Measurements from ENCODE around the gene TUBB4A. TPM values are rescaled to one million over a fixed set of nuclear protein-coding genes. Genes with fewer than 3 reads are reported as not detected.
"Not testable (repeated sequence)": the region's sequence is repeated elsewhere in the genome, so short reads cannot be mapped to it uniquely, and the experiment has no call there.

Gene TUBB4A
- total RNA-seq, 1 donor, result 0.10 TPM

DNA sequence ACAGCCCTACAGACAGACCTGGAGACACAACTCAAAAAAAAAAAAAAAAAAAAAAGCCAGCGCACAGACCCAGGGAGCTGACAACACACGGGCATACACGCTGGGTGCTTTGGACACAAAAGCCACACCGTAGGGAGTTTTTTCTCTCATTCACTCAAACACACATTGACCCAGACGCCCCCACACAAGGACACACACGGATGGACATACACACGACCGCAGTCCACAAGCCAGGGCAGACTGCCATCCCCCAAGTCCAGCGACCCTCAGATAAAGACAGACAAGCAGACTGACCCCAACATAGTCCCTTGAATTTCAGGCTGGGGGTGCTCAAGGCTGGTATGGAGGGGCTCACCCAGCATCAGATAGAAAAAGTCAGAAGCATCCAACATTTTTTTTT lies 12.0 kb upstream of the TUBB4A start:
- H3K9me3 ChIP-seq (ENCODE audit: low read depth, low read length), result no peaks in the 10 kb centered on the region
- H3K4me3 ChIP-seq (ENCODE audit: low read length), result no peak overlapping the region
- H3K4me1 ChIP-seq (ENCODE audit: insufficient read depth, low read length), result peaks cover 25% of the 10 kb centered on the region
- no peaks in the 10 kb centered on the region for H3K27me3 ChIP-seq (ENCODE audit: insufficient read depth, low read length)

- H3K4me3 ChIP-seq (ENCODE audit: low read length), result no peak overlapping the region
- H3K4me1 ChIP-seq (ENCODE audit: insufficient read depth, low read length), result no peaks in the 10 kb centered on the region
- H3K9me3 ChIP-seq (ENCODE audit: low read depth, low read length), result no peaks in the 10 kb centered on the region
- no peaks in the 10 kb centered on the region for H3K27me3 ChIP-seq (ENCODE audit: insufficient read depth, low read length)
Measured at GRCh38 chr19:6510618-6511017, 8.5 kb upstream of the TUBB4A start.

- Histone ChIP-seq H3K4me1 (ENCODE audit: insufficient read depth, low read length) (no peaks in the 10 kb centered on the region), H3K9me3 (ENCODE audit: low read depth, low read length) (no peaks in the 10 kb centered on the region), H3K4me3 (ENCODE audit: low read length) (no peak overlapping the region), H3K27me3 (ENCODE audit: insufficient read depth, low read length) (no peaks in the 10 kb centered on the region)
Measured at GRCh38 chr19:6509118-6509971, 7.2 kb upstream of the TUBB4A start.

DNA sequence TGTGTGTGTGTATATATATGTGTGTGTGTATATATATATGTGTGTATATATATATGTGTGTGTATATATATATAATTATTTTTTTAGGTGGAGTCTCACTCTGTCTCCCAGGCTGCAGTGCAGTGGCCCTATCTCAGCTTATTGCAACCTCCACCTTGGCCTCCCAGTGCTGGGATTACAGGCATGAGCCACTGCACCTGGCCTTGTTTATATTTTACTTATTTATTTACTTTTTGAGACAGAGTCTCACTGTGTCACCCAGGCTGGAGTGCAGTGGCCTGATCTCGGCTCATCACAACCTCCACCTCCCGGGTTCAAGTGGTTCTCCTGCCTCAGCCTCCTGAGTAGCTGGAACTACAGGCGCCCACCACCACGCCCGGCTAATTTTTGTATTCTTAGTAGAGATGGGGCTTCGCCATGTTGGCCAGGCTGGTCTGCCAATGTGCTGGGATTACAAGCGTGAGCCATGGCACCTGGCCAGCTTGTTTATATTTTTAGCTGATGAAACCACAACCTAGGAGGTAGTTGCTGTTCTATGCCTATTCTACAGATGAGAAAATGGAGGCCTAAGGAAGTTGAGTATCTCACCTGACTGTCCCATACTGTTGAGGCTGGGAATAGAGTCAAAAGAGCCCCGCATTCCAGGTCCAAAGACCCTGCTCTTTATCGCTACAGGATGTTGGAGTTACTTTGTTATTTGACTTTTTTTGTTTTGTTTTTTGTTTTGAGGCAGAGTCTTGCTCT lies 6.1 kb upstream of the TUBB4A start:
- H3K27me3 ChIP-seq (ENCODE audit: insufficient read depth, low read length); H3K4me1 ChIP-seq (ENCODE audit: insufficient read depth, low read length); H3K9me3 ChIP-seq (ENCODE audit: low read depth, low read length); H3K4me3 ChIP-seq (ENCODE audit: low read length): not testable (repeated sequence)

DNA sequence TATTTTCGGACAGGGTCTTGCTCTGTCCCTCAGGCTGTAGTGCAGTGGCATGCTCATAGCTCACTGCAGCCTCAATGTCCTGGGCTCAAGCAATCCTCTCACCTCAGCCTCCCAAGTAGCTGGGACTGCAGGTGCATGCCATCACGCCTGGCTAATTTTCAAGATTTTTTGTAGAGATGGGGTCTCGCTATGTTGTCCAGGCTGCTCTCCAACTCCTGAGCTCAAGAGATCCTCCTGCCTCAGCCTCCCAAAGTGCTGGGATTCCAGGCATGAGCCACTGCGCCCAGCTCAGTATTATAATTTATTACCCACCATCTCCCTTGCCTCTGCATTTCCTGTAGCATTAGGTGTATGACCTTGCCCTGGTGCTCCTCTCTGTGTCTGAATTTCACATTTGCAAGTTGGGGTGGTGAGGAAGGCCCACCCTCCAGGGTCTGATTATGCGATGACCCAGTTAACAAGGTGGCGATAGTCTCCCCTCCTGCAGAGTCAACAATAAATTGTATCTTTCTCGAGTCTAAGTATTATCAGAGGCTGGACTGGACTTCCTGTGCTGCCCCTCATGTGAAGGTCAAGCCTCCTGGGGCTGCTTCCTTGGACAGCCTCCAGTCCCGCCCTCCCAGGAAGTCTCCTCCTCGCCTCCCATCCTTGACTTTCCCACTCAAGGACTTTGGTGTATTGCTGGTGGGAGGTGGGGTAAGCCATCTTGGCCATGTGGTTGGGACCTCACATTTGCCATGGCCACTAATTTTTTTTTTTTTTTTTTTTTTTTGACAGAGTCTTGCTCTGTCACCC lies 1.5 kb upstream of the TUBB4A start:
- H3K9me3 ChIP-seq (ENCODE audit: low read depth, low read length), result no peaks in the 10 kb centered on the region
- peaks cover 14% of the 10 kb centered on the region for H3K4me1 ChIP-seq (ENCODE audit: insufficient read depth, low read length)
- no peak overlapping the region for H3K4me3 ChIP-seq (ENCODE audit: low read length)
- H3K27me3 ChIP-seq (ENCODE audit: insufficient read depth, low read length), result peaks cover 26% of the 10 kb centered on the region

DNA sequence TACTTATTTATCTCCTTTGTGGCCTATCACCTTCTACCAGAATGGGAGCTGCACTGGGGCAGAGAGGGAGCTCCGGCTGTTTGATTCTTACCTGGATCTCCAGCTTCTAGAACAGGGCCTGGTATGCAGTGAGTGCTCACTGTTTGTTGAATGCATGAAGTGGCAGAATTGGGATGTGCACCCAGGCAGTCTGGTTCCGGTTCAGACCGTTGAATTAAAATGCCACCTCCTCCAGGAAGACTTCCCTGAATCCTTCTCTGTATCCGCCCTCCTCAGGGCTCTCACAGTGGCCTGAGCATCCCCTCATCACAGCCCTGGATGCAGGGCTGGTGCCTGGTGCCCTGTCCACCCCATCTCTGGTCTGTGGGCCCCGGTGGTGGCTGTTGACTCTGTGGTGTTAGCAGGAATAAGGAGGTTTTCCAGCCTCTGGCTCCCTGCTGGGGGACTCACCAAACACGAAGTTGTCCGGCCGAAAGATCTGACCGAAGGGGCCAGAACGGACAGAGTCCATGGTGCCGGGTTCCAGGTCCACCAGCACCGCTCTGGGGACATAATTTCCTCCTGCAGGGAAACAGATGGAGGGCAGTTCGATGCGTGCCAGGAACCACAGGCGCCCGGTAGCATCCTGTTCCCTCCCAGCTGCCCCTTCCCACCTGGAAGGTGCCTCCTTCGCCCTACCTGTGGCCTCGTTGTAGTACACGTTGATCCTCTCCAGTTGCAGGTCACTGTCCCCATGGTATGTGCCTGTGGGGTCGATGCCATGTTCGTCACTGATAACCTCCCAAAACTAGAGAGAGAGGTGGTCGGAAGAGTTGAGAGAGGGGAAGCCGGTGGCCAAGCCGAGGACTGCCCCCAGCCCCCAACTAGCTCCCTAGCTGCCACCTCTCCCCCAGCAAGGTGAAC lies 1.0 kb downstream of the TUBB4A start:
- Histone ChIP-seq H3K27me3 (ENCODE audit: insufficient read depth, low read length) (peaks cover 26% of the 10 kb centered on the region), H3K4me1 (ENCODE audit: insufficient read depth, low read length) (peaks cover 19% of the 10 kb centered on the region), H3K9me3 (ENCODE audit: low read depth, low read length) (no peaks in the 10 kb centered on the region), H3K4me3 (ENCODE audit: low read length) (no peak overlapping the region)

DNA sequence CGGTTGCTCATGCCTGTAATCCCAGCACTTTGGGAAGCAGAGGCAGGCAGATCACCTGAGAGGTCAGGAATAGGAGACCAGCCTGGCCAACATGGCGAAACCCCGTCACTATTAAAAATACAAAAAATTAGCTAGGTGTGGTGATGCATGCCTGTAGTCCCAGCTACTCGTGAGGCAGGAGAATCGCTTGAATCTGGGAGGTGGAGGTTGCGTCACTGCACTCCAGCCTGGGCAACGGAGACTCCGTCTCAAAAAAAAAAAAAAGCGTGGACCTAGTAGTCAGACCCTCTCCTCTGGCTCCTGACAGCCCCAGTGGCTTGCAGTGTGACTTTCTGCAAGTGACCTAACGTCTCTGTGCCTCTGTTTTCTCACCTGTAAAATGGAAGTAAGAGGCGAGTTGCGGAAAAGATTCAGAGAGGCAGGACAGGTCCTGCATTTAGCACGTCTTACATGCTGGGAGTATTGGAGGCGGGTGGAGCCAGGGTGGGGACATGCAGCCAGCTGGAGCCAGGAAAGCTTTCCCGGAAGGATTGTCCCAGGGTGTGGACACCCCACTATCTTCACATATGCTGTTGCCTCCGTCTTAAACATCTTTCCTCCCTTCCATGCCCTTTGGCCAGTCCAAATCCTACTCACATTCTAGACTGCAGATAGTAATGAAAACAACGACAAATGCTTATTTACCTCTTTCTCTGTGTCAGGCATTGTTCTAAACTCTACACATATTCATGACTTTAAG lies 2.9 kb downstream of the TUBB4A start:
- Histone ChIP-seq H3K4me1 (ENCODE audit: insufficient read depth, low read length) (peaks cover 19% of the 10 kb centered on the region), H3K27me3 (ENCODE audit: insufficient read depth, low read length) (peaks cover 26% of the 10 kb centered on the region), H3K4me3 (ENCODE audit: low read length) (no peak overlapping the region), H3K9me3 (ENCODE audit: low read depth, low read length) (no peaks in the 10 kb centered on the region)

- peaks cover 19% of the 10 kb centered on the region for H3K4me1 ChIP-seq (ENCODE audit: insufficient read depth, low read length)
- no peak overlapping the region for H3K4me3 ChIP-seq (ENCODE audit: low read length)
- H3K27me3 ChIP-seq (ENCODE audit: insufficient read depth, low read length), result peaks cover 22% of the 10 kb centered on the region
- no peaks in the 10 kb centered on the region for H3K9me3 ChIP-seq (ENCODE audit: low read depth, low read length)
Measured at GRCh38 chr19:6498294-6499036, 3.6 kb downstream of the TUBB4A start.

DNA sequence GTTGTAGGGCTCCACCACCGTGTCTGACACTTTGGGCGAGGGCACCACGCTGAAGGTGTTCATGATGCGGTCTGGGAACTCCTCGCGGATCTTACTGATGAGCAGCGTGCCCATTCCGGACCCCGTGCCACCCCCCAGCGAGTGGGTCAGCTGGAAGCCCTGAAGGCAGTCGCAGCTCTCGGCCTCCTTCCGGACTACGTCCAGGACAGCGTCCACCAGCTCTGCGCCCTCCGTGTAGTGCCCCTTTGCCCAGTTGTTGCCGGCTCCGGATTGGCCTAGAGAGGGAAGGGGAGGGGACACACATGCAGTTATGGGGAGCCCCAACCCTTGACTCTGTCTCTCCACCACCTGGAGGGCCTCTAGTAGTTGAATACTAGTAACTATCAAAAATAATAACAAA lies 6.2 kb downstream of the TUBB4A start:
- peaks cover 7% of the 10 kb centered on the region for H3K27me3 ChIP-seq (ENCODE audit: insufficient read depth, low read length)
- H3K4me1 ChIP-seq (ENCODE audit: insufficient read depth, low read length), result peaks cover 12% of the 10 kb centered on the region
- no peak overlapping the region for H3K4me3 ChIP-seq (ENCODE audit: low read length)
- no peaks in the 10 kb centered on the region for H3K9me3 ChIP-seq (ENCODE audit: low read depth, low read length)

GRCh38 chr19:6494438-6495036 lies 7.6 kb downstream of the TUBB4A start:
- Histone ChIP-seq H3K9me3 (ENCODE audit: low read depth, low read length) (no peaks in the 10 kb centered on the region), H3K4me3 (ENCODE audit: low read length) (no peak overlapping the region), H3K27me3 (ENCODE audit: insufficient read depth, low read length) (no peaks in the 10 kb centered on the region), H3K4me1 (ENCODE audit: insufficient read depth, low read length) (peaks cover 12% of the 10 kb centered on the region)

GRCh38 chr19:6491802-6492592 lies 10.1 kb downstream of the TUBB4A start:
- no peaks in the 10 kb centered on the region for H3K27me3 ChIP-seq (ENCODE audit: insufficient read depth, low read length)
- H3K4me3 ChIP-seq (ENCODE audit: low read length), result no peak overlapping the region
- no peaks in the 10 kb centered on the region for H3K4me1 ChIP-seq (ENCODE audit: insufficient read depth, low read length)
- H3K9me3 ChIP-seq (ENCODE audit: low read depth, low read length), result no peaks in the 10 kb centered on the region

DNA sequence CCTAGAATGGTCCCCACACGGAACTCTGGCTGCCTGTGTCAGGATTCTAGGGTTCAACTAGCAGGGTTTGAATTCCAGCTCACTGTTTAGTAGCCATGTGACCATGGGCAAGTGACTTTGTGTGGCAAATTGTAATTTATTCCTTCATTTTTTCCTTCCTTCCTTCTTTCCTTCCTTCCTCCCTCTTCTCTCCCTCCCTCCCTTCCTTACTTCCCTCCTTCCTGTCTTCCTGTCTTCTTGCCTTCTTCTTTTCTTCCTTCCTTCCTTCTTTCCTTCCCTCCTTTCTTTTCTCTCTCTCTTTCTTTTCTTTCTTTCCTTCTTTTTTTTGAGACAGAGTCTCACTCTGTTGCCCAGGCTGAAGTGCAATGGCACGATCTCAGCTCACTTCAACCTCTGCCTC lies 12.0 kb downstream of the TUBB4A start:
- H3K9me3 ChIP-seq (ENCODE audit: low read depth, low read length), result no peaks in the 10 kb centered on the region
- no peaks in the 10 kb centered on the region for H3K4me1 ChIP-seq (ENCODE audit: insufficient read depth, low read length)
- H3K27me3 ChIP-seq (ENCODE audit: insufficient read depth, low read length), result no peaks in the 10 kb centered on the region
- H3K4me3 ChIP-seq (ENCODE audit: low read length), result no peak overlapping the region
